GM12891 (cell line): Measurements from ENCODE around the gene SYNDIG1L.

Experiments used
- DNase-seq: peaks from one replicate; pipeline ENCODE4 v3.0.0; 2011; ENCODE audit warnings: low spot score; ENCODE audit not compliant: insufficient read length
- FAIRE-seq: peaks from 2 replicates; lab custom pipeline; 2011; peaks lifted over from hg19 to GRCh38; lab: Jason Lieb, UNC
- PAX5 ChIP-seq: IDR thresholded peaks from 2 replicates; pipeline ENCODE4 v1.6.1; 2011; ENCODE audit warnings: low read length, moderate library complexity, mild to moderate bottlenecking; ENCODE audit not compliant: insufficient read depth, severe bottlenecking
- POLR2A ChIP-seq: IDR thresholded peaks from 2 replicates; pipeline ENCODE4 v1.6.1; 2011; ENCODE audit warnings: low read depth, low read length, control low read depth
- POLR2AphosphoS5 ChIP-seq: IDR thresholded peaks from 2 replicates; pipeline ENCODE4 v1.6.1; 2011; ENCODE audit warnings: low read depth, low read length, control low read depth
- POU2F2 ChIP-seq: IDR thresholded peaks from 2 replicates; pipeline ENCODE4 v1.6.1; 2011; ENCODE audit warnings: low read depth, mild to moderate bottlenecking, control low read depth, low read length, moderate library complexity
- SPI1 ChIP-seq: IDR thresholded peaks from 2 replicates; pipeline ENCODE4 v1.6.1; 2011; ENCODE audit warnings: low read depth, low read length, control low read depth
- TAF1 ChIP-seq: IDR thresholded peaks from 2 replicates; pipeline ENCODE4 v1.6.1; 2011; ENCODE audit warnings: low read depth, low read length, control low read depth

SYNDIG1L gene

DNA sequence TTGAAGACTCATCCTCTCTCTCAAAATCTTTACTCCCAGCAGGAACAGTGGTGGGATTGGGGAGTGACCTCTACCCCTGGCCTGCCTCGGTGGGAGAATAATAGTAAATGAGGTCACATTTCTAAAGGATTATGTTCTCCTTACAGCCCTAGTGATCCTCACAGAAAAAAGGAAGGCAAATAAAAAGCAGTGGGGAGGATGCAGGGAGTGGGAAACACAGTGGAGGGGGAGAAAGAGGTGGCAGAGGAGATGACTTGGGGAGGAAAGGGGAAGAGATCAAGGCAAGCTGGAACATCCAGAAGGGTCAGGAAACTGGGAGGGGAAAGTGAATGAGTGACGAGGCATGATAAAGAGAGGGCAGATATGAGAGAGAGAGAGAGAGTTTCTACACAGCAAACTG, 8.3 kb upstream of the SYNDIG1L start:
- TF ChIP-seq TAF1: no peak
- TF ChIP-seq PAX5: no peak
- TF ChIP-seq POLR2AphosphoS5: no peak
- no peak for TF ChIP-seq SPI1
- no peak for TF ChIP-seq POU2F2
- no peak for TF ChIP-seq POLR2A
- DNase-seq (no peak), FAIRE-seq (no peak)

DNA sequence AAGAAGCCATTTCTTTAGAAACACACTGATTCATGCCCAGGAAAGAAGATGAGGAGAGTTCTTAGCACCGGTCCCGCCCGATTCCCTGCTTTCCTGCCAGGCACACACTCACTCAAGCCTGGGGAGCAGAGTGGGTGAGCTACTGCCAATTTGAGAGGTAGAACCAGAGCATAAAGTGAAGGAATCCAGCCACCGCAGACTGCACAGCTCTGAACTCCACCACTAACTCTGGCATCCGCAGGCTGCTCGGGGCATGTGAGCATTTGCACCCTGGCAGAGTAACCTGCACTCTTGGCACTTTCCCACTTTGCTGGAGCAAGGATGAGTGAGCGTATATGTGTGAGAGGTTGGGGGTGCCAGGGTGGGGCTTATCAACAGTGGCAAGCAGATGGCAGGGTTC, 4.0 kb upstream of the SYNDIG1L start:
- FAIRE-seq (no peak), DNase-seq (no peak)
- no peak for TF ChIP-seq POU2F2
- TF ChIP-seq POLR2A: no peak
- TF ChIP-seq TAF1: no peak
- TF ChIP-seq POLR2AphosphoS5: no peak
- no peak for TF ChIP-seq SPI1
- TF ChIP-seq PAX5: no peak

DNA sequence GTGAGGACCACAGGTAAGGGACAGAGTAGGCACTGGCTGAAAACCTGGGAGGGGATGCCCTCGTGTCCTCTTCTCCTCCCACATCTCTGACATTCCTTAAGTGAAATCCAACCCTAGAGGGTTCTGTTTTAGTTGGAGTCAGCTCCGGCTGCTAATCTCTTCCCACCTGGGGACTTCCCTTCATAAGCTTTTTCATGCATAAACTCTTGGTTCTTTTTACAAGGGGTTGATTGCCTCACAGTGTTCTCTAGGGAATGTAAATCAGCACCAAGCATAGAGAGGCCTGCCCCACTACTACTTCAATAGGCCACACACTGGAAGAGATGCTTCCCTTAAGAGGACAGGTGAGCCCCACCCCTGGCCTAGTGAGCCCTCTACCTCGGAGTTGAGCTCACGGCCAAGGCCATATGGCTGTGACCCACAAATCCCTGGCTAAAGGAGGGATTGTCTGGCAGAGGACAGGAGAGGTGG, 3.2 kb upstream of the SYNDIG1L start:
- TF ChIP-seq POLR2A: no peak
- TF ChIP-seq PAX5: no peak
- TF ChIP-seq SPI1: no peak
- no peak for TF ChIP-seq POU2F2
- TF ChIP-seq TAF1: no peak
- no peak for TF ChIP-seq POLR2AphosphoS5
- FAIRE-seq (no peak), DNase-seq (no peak)

DNA sequence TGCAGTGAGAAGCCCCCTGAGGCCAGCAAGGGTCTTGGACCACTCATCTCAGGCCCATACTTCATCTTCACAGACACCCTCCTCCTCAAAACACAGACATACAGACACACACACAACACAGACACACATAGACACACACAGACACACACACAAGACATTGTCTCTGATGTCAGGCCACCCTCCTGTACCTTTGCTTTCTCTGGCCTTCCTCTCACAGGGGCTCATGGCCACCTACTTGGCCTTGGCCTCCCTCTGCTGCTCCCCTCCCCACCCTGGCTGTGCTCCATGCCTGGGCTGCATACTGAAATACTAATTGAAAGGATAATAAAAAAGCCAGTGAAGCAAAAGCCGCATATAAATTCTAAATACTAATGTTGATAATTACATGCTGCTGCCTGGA, 1.6 kb upstream of the SYNDIG1L start:
- DNase-seq (no peak), FAIRE-seq (no peak)
- TF ChIP-seq TAF1 (no peak), POLR2A (no peak)

DNA sequence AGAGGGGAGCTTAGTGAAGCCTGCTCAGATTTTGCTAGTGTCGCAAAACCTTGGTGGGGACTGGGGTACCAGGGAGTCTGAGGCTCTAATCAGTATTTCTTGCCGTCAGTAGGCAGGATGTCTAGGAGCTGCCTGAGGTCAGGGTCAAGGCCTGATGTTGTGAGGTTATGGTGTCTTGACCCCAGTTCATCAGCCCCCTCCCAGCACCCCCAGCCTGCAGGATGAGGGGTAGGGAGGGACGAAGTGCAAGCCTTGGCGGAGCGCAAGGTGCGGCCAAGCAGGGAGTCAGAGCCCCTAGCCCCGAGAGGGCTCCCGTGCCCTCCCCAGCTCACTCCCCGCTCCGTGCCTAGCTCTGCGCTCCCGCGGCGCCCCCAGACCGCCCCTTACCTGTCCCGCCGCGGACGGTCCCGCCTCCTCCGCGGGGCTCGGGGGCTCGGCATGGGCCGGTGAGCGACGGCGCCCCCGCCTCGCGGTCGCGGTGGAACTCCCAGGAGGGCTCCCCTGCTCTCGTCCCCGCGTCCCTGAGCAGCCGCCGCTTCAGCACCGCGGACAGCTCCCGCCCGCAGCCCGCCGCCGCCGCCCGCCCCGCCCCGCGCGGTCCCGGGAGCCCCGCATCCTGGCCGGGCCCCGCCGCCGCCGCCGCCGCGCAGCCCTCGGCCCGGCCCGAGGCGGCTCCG, 347 bp downstream of the SYNDIG1L start:
- DNase-seq (peak; percentile 75), FAIRE-seq (no peak)
- no peak for TF ChIP-seq TAF1
- TF ChIP-seq SPI1: no peak
- no peak for TF ChIP-seq POU2F2
- no peak for TF ChIP-seq PAX5
- no peak for TF ChIP-seq POLR2A
- no peak for TF ChIP-seq POLR2AphosphoS5

DNA sequence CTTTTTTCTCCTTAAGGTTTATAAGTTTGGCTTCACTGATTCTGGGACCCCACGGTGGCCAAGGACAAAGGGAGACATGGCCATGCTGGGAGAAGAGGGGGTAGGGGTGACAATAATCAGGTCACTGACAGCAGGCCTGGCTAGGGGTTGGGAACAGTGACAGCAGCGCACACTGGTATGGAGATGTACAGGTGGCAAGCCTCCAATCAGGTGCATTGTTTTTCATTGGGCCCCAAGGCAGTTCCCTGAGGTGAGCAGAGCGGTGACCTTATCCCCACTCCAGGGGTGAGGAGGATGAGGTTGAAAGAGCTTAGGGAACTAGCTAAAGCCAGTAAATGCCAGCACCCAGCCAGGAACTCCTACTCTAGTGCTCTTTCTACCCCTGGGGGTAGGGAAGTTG, 1.4 kb downstream of the SYNDIG1L start:
- FAIRE-seq (no peak), DNase-seq (no peak)
- TF ChIP-seq TAF1 (no peak), POLR2A (no peak), PAX5 (no peak), POU2F2 (no peak), SPI1 (no peak), POLR2AphosphoS5 (no peak)

DNA sequence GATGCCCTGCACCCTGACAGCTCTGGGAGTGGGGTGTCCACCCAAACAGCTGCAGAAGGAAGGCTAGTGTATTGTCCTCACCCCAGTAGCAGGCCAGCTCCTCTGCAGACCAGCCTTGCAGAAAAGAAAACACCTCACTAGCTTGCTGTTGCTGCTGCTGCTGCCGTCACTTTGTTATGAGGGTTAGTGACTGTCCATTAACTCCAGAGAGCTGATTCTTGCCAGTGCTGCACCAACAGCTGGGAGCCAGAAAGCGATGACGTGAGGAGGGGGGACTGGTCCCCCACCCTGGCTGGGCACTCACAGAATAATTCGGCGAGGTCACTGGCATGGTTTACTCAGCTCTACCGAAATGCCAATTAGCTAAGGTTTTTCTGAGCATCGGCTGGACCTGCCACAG, 2.8 kb downstream of the SYNDIG1L start:
- FAIRE-seq (no peak), DNase-seq (no peak)
- TF ChIP-seq SPI1 (no peak), POLR2A (no peak), PAX5 (no peak), POU2F2 (no peak), POLR2AphosphoS5 (no peak), TAF1 (no peak)

DNA sequence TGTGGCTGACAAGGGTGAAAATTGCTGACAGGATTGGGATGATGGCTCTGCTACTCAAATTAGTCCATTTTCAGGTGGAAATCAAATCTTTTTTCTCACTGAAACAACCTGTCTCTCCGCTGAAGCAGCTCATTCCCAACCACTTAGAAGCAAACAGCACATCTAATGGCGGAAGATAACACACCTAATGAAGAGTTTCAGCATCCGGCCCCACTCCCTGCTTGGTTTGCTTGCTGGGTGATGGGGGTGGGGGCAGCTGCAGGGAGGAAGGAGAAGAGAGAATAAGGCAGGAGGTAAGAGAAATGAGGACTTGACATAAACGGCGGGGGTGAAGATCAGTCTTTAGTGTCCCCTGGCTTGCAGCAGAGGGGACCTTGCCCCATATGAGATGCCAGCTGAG, 4.0 kb downstream of the SYNDIG1L start:
- no peak for FAIRE-seq
- no peak for DNase-seq
- TF ChIP-seq POLR2A (no peak), POLR2AphosphoS5 (no peak), SPI1 (no peak), PAX5 (no peak), POU2F2 (no peak), TAF1 (no peak)

DNA sequence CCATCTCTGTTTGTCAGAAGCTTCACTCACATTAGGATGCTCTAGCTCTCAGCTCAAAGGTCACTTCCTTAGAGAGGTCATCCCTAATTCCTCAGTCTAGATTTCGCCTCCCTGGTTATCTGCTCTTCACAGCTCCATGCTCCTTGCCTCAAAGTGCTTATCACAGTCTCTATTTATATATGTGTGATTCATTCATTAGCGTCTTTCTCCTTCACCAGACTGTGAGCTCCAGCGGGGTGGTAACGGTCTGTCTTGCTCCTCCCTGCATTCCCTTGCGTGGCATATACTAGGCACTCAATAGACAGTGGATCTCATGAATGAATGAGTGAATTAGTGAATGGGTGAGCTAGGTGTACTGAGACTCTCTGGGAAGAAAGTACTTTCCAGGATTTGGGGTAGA, 6.9 kb downstream of the SYNDIG1L start:
- TF ChIP-seq TAF1: no peak
- no peak for TF ChIP-seq POLR2AphosphoS5
- no peak for TF ChIP-seq PAX5
- no peak for TF ChIP-seq POU2F2
- TF ChIP-seq POLR2A: no peak
- TF ChIP-seq SPI1: no peak
- FAIRE-seq: no peak

DNA sequence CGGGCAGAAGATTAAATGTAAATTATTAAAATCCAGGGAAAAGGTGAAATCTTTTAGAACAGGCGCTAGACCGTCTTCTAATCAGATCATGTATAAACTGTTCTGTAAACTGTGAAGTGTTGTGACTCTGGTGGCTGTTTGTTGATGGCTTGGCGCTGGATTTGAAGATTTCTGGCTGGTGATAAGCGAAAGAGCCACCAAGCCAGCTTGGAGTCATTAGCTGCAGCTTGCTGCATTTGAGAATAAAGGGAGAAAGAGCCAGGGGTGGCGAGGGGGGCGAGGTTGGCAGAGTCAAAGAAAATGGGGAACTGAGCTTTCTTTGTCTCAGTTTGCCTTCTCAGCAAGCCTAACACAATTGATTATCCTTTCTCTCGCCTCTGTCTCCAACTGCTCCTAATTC, 8.0 kb downstream of the SYNDIG1L start:
- DNase-seq (no peak), FAIRE-seq (no peak)
- TF ChIP-seq POU2F2 (no peak), POLR2A (no peak), POLR2AphosphoS5 (no peak), SPI1 (peak; percentile 28; the same call in 1 of the 2 replicates)

More for the DNA sequence above, 6.9 kb downstream of the SYNDIG1L start:
- no peak for DNase-seq
